HepG2 (cell line): ENCODE data around the gene TIMP3. TPM values are rescaled to one million over a fixed set of nuclear protein-coding genes. Genes with fewer than 3 reads are reported as not detected.

ENCODE experiments used
- ATAC-seq: fragments of 200-7000 bp; cut with Tn5 transposase; 3 replicates; pipeline ENCODE4 v1.9.1; 2020; ENCODE audit warnings: mild to moderate bottlenecking, moderate library complexity
- BruUV-seq: library from RNA; stranded (reverse); fragments of 400-500 nt; replicated peaks from 2 replicates; lab custom pipeline; 2021; lab: Mats Ljungman, UMichigan
- CTCF ChIA-PET: fragments of 300-600 bp; formaldehyde crosslinking; extraction: SDS; loops from one replicate; lab custom pipeline; 2021; ENCODE audit warnings: low total read pairs, inconsistent platforms, low intra/inter-chr PET ratio; lab: Yijun Ruan, JAX
- POLR2A ChIA-PET: fragments of 350-600 bp; sonication (Branson Sonifier 250); formaldehyde crosslinking; loops from one replicate; lab custom pipeline; 2020; ENCODE audit warnings: antibody characterized with exemption, inconsistent platforms; lab: Yijun Ruan, JAX
- DNase-seq: peaks from one replicate; pipeline ENCODE4 v3.0.0-alpha.2; 2015; ENCODE audit warnings: low spot score
- FAIRE-seq: peaks from 3 replicates; lab custom pipeline; 2011; peaks lifted over from hg19 to GRCh38; lab: Jason Lieb, UNC
- H2AFZ ChIP-seq: one replicate; pipeline ENCODE4 v1.6.1; 2011; ENCODE audit warnings: low read length, inconsistent platforms
- H3K27ac ChIP-seq: fragments of 300-600 bp; 3 replicates; pipeline ENCODE4 v1.8.0; 2011; ENCODE audit warnings: mixed run types, mild to moderate bottlenecking, mixed read lengths, low read length, inconsistent platforms; ENCODE audit not compliant: insufficient read depth; ENCODE audit errors: extremely low read length
- H3K27me3 ChIP-seq, 2 experiments: fragments of 200-600 bp in 1 of 2; 2 replicates in 1 of 2; 3 replicates in 1 of 2; pipeline versions ENCODE4 v1.6.0 to v1.8.0; 2011; ENCODE audit warnings: low read length in 2 of 2, mild to moderate bottlenecking in 2 of 2, moderate library complexity in 2 of 2, inconsistent platforms in 1 of 2; ENCODE audit not compliant: insufficient read depth in 2 of 2, control insufficient read depth in 1 of 2
- H3K36me3 ChIP-seq, 2 experiments: fragments of 200-600 bp in 1 of 2; replicated peaks in 1 of 2; 2 replicates in 1 of 2; 3 replicates in 1 of 2; pipeline versions ENCODE4 v1.5.1 to v1.8.0; 2011; ENCODE audit warnings: low read length in 2 of 2, inconsistent platforms in 1 of 2; ENCODE audit not compliant: insufficient read depth in 2 of 2, control insufficient read depth in 1 of 2
- H3K4me1 ChIP-seq: 2 replicates; pipeline ENCODE4 v1.5.1; 2012; ENCODE audit warnings: low read length, inconsistent platforms; ENCODE audit not compliant: insufficient read depth
- H3K4me2 ChIP-seq: 2 replicates; pipeline ENCODE4 v1.6.0; 2011; ENCODE audit warnings: low read depth, low read length, inconsistent platforms
- H3K4me3 ChIP-seq, 3 experiments: fragments of 200-600 bp in 1 of 3; sonication (generic), shearing (Covaris generic) in 1 of 3; replicated peaks in 1 of 3; 2 replicates each; pipeline ENCODE4 v1.5.1; 2011 to 2016; ENCODE audit warnings: low read length in 3 of 3, inconsistent platforms in 2 of 3, low read depth in 2 of 3, mild to moderate bottlenecking in 2 of 3, control low read depth in 1 of 3, mixed read lengths in 1 of 3; ENCODE audit not compliant: insufficient read depth in 1 of 3
- H3K79me2 ChIP-seq: one replicate; pipeline ENCODE4 v1.6.1; 2011; ENCODE audit warnings: low read length, inconsistent platforms; ENCODE audit not compliant: insufficient read depth
- H3K9ac ChIP-seq: 2 replicates; pipeline ENCODE4 v1.6.0; 2011; ENCODE audit warnings: mild to moderate bottlenecking, low read depth, low read length, inconsistent platforms; ENCODE audit not compliant: insufficient read depth
- H3K9me3 ChIP-seq: 2 replicates; pipeline ENCODE4 v1.5.1; 2012; ENCODE audit warnings: mild to moderate bottlenecking, low read length
- H4K20me1 ChIP-seq: 2 replicates; pipeline ENCODE4 v1.6.0; 2011; ENCODE audit warnings: inconsistent platforms, mild to moderate bottlenecking, low read length, moderate library complexity; ENCODE audit not compliant: insufficient read depth
- ATM ChIP-seq: fragments of 450-650 bp; IDR thresholded peaks from 2 replicates; pipeline ENCODE4 v1.7.1; 2017; ENCODE audit warnings: mild to moderate bottlenecking, borderline replicate concordance
- CC2D1A ChIP-seq: sonication (generic); formaldehyde crosslinking; IDR thresholded peaks from 2 replicates; pipeline ENCODE4 v1.8.1; 2023; ENCODE audit warnings: mild to moderate bottlenecking, missing genetic modification reagents
- GPN1 ChIP-seq: sonication (generic); formaldehyde crosslinking; IDR thresholded peaks from 2 replicates; pipeline ENCODE4 v1.5.1; 2020; ENCODE audit warnings: missing genetic modification reagents, borderline replicate concordance
- MAFK ChIP-seq, 2 experiments: IDR thresholded peaks in 1 of 2; conservative IDR thresholded peaks in 1 of 2; 2 replicates each; pipeline ENCODE4 v1.6.1; 2011; ENCODE audit warnings: improper control_type of control experiment in 2 of 2, low read length in 2 of 2
- NCOR1 ChIP-seq: fragments of 200-600 bp; sonication (generic); IDR thresholded peaks from 2 replicates; pipeline ENCODE4 v1.7.0; 2017; ENCODE audit warnings: antibody characterized with exemption, low read length, borderline replicate concordance
- PRMT3 ChIP-seq: sonication (generic); formaldehyde crosslinking; IDR thresholded peaks from 2 replicates; pipeline ENCODE4 v1.8.1; 2022; ENCODE audit warnings: low read depth, mild to moderate bottlenecking, moderate library complexity, missing genetic modification reagents, borderline replicate concordance
- ZBTB7B ChIP-seq: sonication (generic); formaldehyde crosslinking; IDR thresholded peaks from 2 replicates; pipeline ENCODE4 v1.4.0; 2020; ENCODE audit warnings: missing genetic modification reagents
- ZNF20 ChIP-seq: sonication (generic); formaldehyde crosslinking; IDR thresholded peaks from 2 replicates; pipeline ENCODE4 v1.4.0; 2020; ENCODE audit warnings: mild to moderate bottlenecking, moderate library complexity, missing genetic modification reagents
- ZNF382 ChIP-seq: sonication (generic); formaldehyde crosslinking; IDR thresholded peaks from 2 replicates; pipeline ENCODE4 v1.5.0; 2020; ENCODE audit warnings: missing genetic modification reagents, mild to moderate bottlenecking, borderline replicate concordance
- ZNF563 ChIP-seq: sonication (generic); formaldehyde crosslinking; IDR thresholded peaks from 2 replicates; pipeline ENCODE4 v1.8.0; 2022; ENCODE audit warnings: mild to moderate bottlenecking, moderate library complexity, missing genetic modification reagents
- ZNF737 ChIP-seq: sonication (generic); formaldehyde crosslinking; IDR thresholded peaks from 2 replicates; pipeline ENCODE4 v1.5.0; 2020; ENCODE audit warnings: missing genetic modification reagents, mild to moderate bottlenecking, borderline replicate concordance
- ZNF746 ChIP-seq: sonication (generic); formaldehyde crosslinking; IDR thresholded peaks from 2 replicates; pipeline ENCODE4 v1.8.0; 2022; ENCODE audit warnings: mild to moderate bottlenecking, missing genetic modification reagents
- WGBS: methylation state at CpG from one replicate; pipeline ENCODE4 v1.1.6; 2017; ENCODE audit warnings: low lambda C conversion rate; 5-methylcytosine and 5-hydroxymethylcytosine counted together
- in situ Hi-C: cut with HindIII; loops from 2 replicates; pipeline ENCODE4 v1.10.0; 2017; ENCODE audit warnings: low pct_unique_long_range_greater_than_20kb; ENCODE audit not compliant: extremely low pct_ligation_motif_present
- intact Hi-C: fragments of 100-400 bp; cut with micrococcal nuclease; formaldehyde crosslinking; loops from one replicate; pipeline ENCODE4 v1.10.0; 2022; ENCODE audit not compliant: unreplicated experiment
- polyA plus RNA-seq, 8 experiments: library from polyadenylated mRNA; depleted of rRNA in 3 of 8; stranded (reverse) in 7 of 8; unstranded in 1 of 8; fragments of >200 nt; fragmentation: Illumina TruSeq in 4 of 8; extraction: Trizol in 4 of 8; gene quantifications; 2 replicates each; pipeline versions ENCODE4 v1.2.1 to v1.2.3, GENCODE V29; 2011 to 2016; ENCODE audit warnings: low read depth in 4 of 8, missing spikeins in 1 of 8, mixed read lengths in 1 of 8; ENCODE audit not compliant: insufficient read depth in 1 of 8
- total RNA-seq, 5 experiments: library from RNA; depleted of rRNA; stranded (reverse); fragments of >200 nt; fragmentation: Illumina TruSeq; extraction: Trizol; gene quantifications; 2 replicates each; pipeline ENCODE4 v1.2.3, GENCODE V29; 2016; ENCODE audit warnings: low read depth in 1 of 5
- TF ChIP-seq, protein P1 (sequence below): sonication (generic); formaldehyde crosslinking; IDR thresholded peaks from 2 replicates; pipeline ENCODE4 v1.5.0; 2020; ENCODE audit warnings: mild to moderate bottlenecking, missing genetic modification reagents
- TF ChIP-seq, protein P2 (sequence below): sonication (generic); formaldehyde crosslinking; IDR thresholded peaks from 2 replicates; pipeline ENCODE4 v1.4.0; 2020; ENCODE audit warnings: missing genetic modification reagents, mild to moderate bottlenecking, borderline replicate concordance

The TIMP3 gene
- total and polyA plus RNA-seq, 2 of the 13 experiments (the other 11 are each of a cell fraction or from before 2014, with no cell fraction given): 57.3 to 86.6 TPM

DNA sequence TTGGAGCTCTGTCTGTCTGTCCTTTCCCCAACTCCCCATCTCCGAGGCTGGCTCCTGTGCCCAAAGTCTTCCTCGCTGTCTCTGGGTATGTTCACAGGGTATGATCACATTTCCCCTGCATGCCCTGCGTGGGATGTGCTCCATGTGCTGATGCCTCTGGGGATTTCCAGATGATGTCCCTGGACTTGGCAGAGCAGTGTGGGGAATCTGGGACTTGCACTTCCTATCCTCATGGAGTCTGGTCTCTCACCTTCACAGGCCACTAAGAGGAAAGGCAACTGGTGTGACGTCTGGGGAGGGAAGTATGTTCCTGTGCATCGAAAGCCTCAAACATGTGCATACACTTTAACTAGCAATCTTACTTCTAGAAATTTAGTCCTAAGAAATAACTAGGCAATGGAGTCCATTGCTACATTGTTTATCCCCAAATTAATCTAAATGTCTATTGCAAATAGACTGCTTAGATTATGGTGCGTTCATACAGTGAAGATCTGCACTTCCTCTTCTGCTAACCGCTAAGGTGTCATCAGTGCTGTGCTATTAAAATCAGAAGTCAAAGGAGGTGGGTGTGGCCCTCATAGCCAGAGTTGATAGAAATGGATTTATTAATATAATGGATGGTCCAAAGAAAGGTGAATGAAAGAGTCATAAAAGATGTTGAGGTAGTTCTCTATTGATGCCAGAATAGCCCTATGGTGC, 20.8 kb downstream of the TIMP3 start:
- Histone ChIP-seq H3K36me3 (peaks cover 7 to 51% of the 10 kb centered on the region in 2 experiments; a peak in 4 of 5 replicates), H2AFZ (no peak overlapping the region), H3K79me2 (peaks cover 38% of the 10 kb centered on the region), H3K4me1 (no peaks in the 10 kb centered on the region), H3K27me3 (no peaks in the 10 kb centered on the region), H4K20me1 (peaks cover 8% of the 10 kb centered on the region; the same call in 1 of the 2 replicates), H3K4me3 (no peak overlapping the region), H3K27ac (no peak overlapping the region), H3K4me2 (no peak overlapping the region), H3K9ac (no peak overlapping the region), H3K9me3 (no peaks in the 10 kb centered on the region)
- DNase-seq (no peak), FAIRE-seq (no peak), ATAC-seq (no peak)
- intact Hi-C loops: no loop called here
- ChIA-PET CTCF (interaction anchor here (1.5 to 1.6 kb wide), 3 partner anchors 46 to 293 kb away, joined by 6 to 15 read pairs (median 9); no protein-coding TSS in a partner anchor), POLR2A (no interaction called here)
- in situ Hi-C loops: no loop called here
- BruUV-seq: no TSS peak
- TF ChIP-seq, protein P1, sequence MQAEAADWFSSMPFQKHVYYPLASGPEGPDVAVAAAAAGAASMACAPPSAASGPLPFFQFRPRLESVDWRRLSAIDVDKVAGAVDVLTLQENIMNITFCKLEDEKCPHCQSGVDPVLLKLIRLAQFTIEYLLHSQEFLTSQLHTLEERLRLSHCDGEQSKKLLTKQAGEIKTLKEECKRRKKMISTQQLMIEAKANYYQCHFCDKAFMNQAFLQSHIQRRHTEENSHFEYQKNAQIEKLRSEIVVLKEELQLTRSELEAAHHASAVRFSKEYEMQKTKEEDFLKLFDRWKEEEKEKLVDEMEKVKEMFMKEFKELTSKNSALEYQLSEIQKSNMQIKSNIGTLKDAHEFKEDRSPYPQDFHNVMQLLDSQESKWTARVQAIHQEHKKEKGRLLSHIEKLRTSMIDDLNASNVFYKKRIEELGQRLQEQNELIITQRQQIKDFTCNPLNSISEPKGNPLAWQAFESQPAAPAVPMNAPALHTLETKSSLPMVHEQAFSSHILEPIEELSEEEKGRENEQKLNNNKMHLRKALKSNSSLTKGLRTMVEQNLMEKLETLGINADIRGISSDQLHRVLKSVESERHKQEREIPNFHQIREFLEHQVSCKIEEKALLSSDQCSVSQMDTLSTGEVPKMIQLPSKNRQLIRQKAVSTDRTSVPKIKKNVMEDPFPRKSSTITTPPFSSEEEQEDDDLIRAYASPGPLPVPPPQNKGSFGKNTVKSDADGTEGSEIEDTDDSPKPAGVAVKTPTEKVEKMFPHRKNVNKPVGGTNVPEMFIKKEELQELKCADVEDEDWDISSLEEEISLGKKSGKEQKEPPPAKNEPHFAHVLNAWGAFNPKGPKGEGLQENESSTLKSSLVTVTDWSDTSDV (CRISPR knock-in tag): no peak
- TF ChIP-seq ZNF382 (CRISPR knock-in tag): no peak
- no peak for TF ChIP-seq NCOR1
- no peak for TF ChIP-seq ZNF20 (CRISPR knock-in tag)
- no peak for TF ChIP-seq ZNF746 (CRISPR knock-in tag)
- TF ChIP-seq CC2D1A (CRISPR knock-in tag): no peak
- TF ChIP-seq ZNF737 (CRISPR knock-in tag): no peak
- TF ChIP-seq ZNF563 (CRISPR knock-in tag): no peak
- TF ChIP-seq, protein P2, sequence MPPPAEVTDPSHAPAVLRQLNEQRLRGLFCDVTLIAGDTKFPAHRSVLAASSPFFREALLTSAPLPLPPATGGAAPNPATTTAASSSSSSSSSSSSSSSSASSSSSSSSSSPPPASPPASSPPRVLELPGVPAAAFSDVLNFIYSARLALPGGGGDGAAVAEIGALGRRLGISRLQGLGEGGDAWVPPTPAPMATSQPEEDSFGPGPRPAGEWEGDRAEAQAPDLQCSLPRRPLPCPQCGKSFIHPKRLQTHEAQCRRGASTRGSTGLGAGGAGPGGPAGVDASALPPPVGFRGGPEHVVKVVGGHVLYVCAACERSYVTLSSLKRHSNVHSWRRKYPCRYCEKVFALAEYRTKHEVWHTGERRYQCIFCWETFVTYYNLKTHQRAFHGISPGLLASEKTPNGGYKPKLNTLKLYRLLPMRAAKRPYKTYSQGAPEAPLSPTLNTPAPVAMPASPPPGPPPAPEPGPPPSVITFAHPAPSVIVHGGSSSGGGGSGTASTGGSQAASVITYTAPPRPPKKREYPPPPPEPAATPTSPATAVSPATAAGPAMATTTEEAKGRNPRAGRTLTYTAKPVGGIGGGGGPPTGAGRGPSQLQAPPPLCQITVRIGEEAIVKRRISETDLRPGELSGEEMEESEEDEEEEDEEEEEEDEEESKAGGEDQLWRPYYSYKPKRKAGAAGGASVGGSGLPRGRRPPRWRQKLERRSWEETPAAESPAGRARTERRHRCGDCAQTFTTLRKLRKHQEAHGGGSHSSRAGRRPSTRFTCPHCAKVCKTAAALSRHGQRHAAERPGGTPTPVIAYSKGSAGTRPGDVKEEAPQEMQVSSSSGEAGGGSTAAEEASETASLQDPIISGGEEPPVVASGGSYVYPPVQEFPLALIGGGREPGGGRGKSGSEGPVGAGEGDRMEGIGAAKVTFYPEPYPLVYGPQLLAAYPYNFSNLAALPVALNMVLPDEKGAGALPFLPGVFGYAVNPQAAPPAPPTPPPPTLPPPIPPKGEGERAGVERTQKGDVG (CRISPR knock-in tag): no peak
- TF ChIP-seq MAFK (conservative IDR thresholded peaks at IDR 0.05 in 1 of 2, IDR thresholded peaks at IDR 0.05 in 1 of 2; ENCODE audit: low read length in 2 of 2): no peak
- TF ChIP-seq GPN1 (CRISPR knock-in tag): no peak
- no peak for TF ChIP-seq PRMT3
- TF ChIP-seq ZBTB7B (CRISPR knock-in tag): no peak
- TF ChIP-seq ATM: no peak
- 97% methylated on average over 7 of the region's 7 CpGs for WGBS
